ENCODE results near the gene KLHL12.
A peak's percentile ranks its signal among the peaks of the same experiment; 100 is the strongest.

The KLHL12 gene

DNA sequence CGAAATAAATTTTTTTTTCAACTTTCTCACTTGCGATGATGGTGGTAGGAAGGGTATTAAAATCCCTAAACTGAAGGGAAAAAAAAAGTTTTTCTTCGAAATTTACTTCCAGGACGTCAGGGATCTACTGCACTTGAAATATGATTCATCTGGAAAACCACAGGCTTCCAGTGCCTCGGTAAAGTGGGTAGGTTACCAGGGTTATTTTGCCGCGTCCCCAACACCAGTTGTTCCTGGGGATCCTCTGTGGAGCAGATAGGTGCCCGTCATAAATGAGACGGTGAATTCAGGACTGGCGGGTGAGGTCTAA, 38.9 kb downstream of the KLHL12 start:
- H3K27ac ChIP-seq (ENCODE audit: low read depth, low read length, severe bottlenecking): peak overlapping the region; percentile 92
- H3K36me3 ChIP-seq (ENCODE audit: control insufficient read depth, insufficient read depth, low read length): peaks cover 29% of the 10 kb centered on the region
- WGBS, 2 experiments (ENCODE audit: insufficient coverage in 2 of 2): 0% methylated on average over 6 to 7 of the region's 10 CpGs
- no peaks in the 10 kb centered on the region for H3K9me3 ChIP-seq (ENCODE audit: control insufficient read depth, low read length)
- no peaks in the 10 kb centered on the region for H3K4me1 ChIP-seq (ENCODE audit: control insufficient read depth, insufficient read depth, low read length, poor library complexity, severe bottlenecking)
- peak overlapping the region; percentile 79 for H3K4me3 ChIP-seq (ENCODE audit: extremely low read depth, insufficient read depth, low read length, poor library complexity, severe bottlenecking)

DNA sequence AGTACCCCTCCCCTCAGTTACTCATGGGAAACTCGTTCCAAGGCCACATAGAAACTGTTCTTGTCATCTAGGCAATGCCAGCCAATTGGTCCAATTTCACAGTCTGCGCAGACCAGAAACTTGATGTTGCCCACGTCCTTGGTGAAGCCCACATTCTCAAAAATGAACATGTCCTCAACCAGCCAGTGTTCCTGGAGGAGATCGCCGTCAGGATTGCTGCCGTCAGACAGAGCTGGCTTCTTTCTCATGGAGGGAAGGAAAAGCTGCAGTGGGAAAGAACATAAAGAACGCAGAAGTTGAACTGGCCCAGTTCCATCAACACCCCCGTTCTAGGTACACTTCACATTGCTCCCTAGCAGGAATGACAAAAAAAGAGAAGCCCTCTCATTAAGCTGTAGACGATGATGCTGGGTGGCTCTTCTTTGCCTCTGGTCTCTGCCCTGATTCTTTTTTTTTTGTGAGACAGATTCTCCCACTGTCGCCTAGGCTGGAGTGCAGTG, 46.0 kb downstream of the KLHL12 start:
- Histone ChIP-seq H3K27ac (ENCODE audit: low read depth, low read length, severe bottlenecking) (no peak overlapping the region), H3K4me1 (ENCODE audit: control insufficient read depth, insufficient read depth, low read length, poor library complexity, severe bottlenecking) (no peaks in the 10 kb centered on the region), H3K9me3 (ENCODE audit: control insufficient read depth, low read length) (no peaks in the 10 kb centered on the region), H3K4me3 (ENCODE audit: extremely low read depth, insufficient read depth, low read length, poor library complexity, severe bottlenecking) (no peak overlapping the region), H3K36me3 (ENCODE audit: control insufficient read depth, insufficient read depth, low read length) (peaks cover 39% of the 10 kb centered on the region)
- 93 to 97% methylated on average over 8 to 9 of the region's 10 CpGs for WGBS, 2 experiments (ENCODE audit: insufficient coverage in 2 of 2)

DNA sequence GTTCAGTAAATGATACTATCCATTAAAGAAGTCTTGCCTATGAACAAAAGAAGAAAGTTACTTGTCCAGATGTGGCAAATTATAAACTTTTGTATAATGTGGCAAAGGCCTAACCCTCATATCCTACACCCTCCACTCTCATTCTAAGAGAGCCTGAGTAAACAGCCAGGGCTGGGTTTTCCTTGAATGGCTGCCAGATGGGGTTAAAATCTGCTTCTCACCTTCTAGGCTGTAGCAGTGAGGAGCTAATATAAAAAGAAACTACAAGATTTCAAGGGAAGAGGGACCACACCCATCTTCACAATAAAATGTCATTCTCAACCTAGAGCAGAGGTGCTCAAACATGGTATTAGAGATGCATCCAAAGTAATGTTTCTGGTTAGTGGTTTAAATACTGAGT, 47.0 kb downstream of the KLHL12 start:
- Histone ChIP-seq H3K36me3 (ENCODE audit: control insufficient read depth, insufficient read depth, low read length) (peaks cover 39% of the 10 kb centered on the region), H3K27ac (ENCODE audit: low read depth, low read length, severe bottlenecking) (no peak overlapping the region), H3K4me1 (ENCODE audit: control insufficient read depth, insufficient read depth, low read length, poor library complexity, severe bottlenecking) (no peaks in the 10 kb centered on the region), H3K9me3 (ENCODE audit: control insufficient read depth, low read length) (no peaks in the 10 kb centered on the region), H3K4me3 (ENCODE audit: extremely low read depth, insufficient read depth, low read length, poor library complexity, severe bottlenecking) (no peak overlapping the region)

DNA sequence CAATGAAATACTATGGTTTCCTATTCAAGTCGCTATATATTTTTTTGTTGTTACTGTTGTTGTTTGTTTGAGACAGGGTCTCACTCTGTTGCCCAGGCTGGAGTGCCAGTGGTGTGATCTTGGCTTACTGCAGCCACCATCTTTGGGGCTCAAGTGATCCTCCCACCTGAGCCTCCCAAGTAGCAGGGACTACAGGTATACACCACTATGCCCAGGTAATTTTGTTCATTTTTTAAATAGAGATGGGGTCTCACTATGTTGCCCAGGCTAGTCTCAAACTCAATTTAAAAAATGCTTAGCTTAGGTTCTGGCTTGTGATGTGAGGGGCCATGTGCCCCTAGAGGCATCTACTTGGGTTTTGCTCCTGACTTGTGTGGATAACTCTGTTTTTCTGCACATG, 47.9 kb downstream of the KLHL12 start:
- H3K36me3 ChIP-seq (ENCODE audit: control insufficient read depth, insufficient read depth, low read length): peaks cover 35% of the 10 kb centered on the region
- H3K9me3 ChIP-seq (ENCODE audit: control insufficient read depth, low read length): no peaks in the 10 kb centered on the region
- no peak overlapping the region for H3K4me3 ChIP-seq (ENCODE audit: extremely low read depth, insufficient read depth, low read length, poor library complexity, severe bottlenecking)
- H3K4me1 ChIP-seq (ENCODE audit: control insufficient read depth, insufficient read depth, low read length, poor library complexity, severe bottlenecking): no peaks in the 10 kb centered on the region
- 80% methylated on average over 1 of the region's 1 CpG; no CpG with 5 or more reads in 1 of the 2 experiments for WGBS, 2 experiments (ENCODE audit: insufficient coverage in 2 of 2)
- no peak overlapping the region for H3K27ac ChIP-seq (ENCODE audit: low read depth, low read length, severe bottlenecking)

DNA sequence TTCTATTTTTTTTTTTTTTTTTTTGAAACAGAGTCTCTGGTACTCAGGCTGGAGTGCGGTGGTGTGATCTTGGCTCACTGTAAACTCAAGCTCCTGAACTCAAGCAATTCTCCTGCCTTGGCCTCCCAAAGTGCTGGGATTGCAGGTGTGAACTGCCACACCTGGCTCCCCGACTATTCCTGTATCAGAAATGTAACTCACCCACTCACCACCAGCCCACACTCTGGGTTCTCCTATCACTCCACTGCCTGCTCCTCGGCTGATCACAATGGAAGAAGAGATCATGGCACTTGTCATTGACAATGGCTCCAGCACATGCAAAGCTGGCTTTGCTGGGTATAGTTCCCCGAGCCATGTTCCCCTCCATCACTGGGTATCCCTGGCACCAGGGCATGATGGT, 54.0 kb downstream of the KLHL12 start:
- Histone ChIP-seq H3K4me3 (ENCODE audit: extremely low read depth, insufficient read depth, low read length, poor library complexity, severe bottlenecking) (no peak overlapping the region), H3K27ac (ENCODE audit: low read depth, low read length, severe bottlenecking) (no peak overlapping the region), H3K4me1 (ENCODE audit: control insufficient read depth, insufficient read depth, low read length, poor library complexity, severe bottlenecking) (no peaks in the 10 kb centered on the region), H3K36me3 (ENCODE audit: control insufficient read depth, insufficient read depth, low read length) (peaks cover 6% of the 10 kb centered on the region), H3K9me3 (ENCODE audit: control insufficient read depth, low read length) (no peaks in the 10 kb centered on the region)
- 81 to 89% methylated on average over 4 of the region's 4 CpGs for WGBS, 2 experiments (ENCODE audit: insufficient coverage in 2 of 2)

DNA sequence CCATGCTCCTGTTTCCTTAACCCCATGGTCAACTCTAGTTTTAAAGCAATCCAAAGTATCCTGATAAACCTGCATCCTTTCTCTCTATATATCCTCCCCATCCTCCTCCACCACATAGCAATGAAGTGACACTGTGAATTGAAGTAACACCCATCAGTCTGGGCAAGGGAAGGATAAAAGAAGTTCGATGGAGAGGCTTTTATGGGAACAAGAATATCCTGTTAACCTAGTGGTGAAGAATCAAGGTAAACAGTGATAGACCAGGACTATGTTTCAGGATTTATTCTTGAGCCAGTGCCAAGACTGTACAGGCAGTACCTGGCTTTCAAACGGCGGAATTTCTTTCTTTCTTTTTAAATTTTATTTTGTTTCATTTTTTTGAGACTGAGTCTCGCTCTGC, 55.7 kb downstream of the KLHL12 start:
- no peak overlapping the region for H3K4me3 ChIP-seq (ENCODE audit: extremely low read depth, insufficient read depth, low read length, poor library complexity, severe bottlenecking)
- peaks cover 3% of the 10 kb centered on the region for H3K36me3 ChIP-seq (ENCODE audit: control insufficient read depth, insufficient read depth, low read length)
- no peak overlapping the region for H3K27ac ChIP-seq (ENCODE audit: low read depth, low read length, severe bottlenecking)
- H3K9me3 ChIP-seq (ENCODE audit: control insufficient read depth, low read length): no peaks in the 10 kb centered on the region
- no peaks in the 10 kb centered on the region for H3K4me1 ChIP-seq (ENCODE audit: control insufficient read depth, insufficient read depth, low read length, poor library complexity, severe bottlenecking)
- WGBS, 2 experiments (ENCODE audit: insufficient coverage in 2 of 2): 75 to 89% methylated on average over 1 to 2 of the region's 4 CpGs

DNA sequence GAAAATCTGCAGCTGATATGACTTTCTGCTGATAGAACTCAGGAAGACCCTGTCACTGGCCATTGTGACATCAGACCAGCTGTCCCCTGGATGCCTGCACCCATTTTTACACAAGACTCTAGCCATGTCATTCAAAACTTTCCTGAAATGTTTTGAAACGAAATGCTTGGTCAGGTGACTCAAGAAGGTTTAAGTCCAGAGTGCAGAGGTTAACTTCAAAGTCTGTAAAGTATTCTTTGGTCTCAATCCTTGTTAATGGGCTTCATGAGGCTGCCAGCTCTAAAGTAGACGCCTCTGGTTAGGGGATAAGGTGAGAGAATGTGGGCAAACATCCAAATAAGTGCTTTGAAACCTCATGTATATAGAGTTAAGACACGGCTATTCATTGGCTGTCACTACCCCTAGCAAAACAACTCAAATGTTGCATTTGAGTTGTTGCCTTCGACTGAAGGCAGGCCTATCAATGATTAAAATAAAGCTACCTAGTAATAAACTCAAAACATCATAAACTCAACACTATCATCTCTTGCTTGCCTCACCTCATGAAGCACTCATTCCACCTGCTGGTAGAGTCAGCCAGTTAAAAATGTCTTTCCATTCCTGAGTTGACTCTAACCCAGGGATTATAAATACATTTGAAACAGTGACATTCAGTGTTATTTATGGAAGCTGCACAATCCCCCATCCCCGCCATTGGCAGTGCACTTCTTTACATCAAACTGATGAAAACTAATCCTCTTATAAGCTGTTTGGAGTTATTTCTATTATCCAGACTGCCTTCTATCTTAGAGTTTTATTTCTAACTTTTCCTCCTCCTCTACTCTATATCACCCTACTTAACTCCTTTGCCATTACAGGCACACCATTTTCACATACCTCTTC, 64.1 kb downstream of the KLHL12 start:
- Histone ChIP-seq H3K36me3 (ENCODE audit: control insufficient read depth, insufficient read depth, low read length) (peaks cover 2% of the 10 kb centered on the region), H3K9me3 (ENCODE audit: control insufficient read depth, low read length) (no peaks in the 10 kb centered on the region), H3K4me3 (ENCODE audit: extremely low read depth, insufficient read depth, low read length, poor library complexity, severe bottlenecking) (no peak overlapping the region), H3K27ac (ENCODE audit: low read depth, low read length, severe bottlenecking) (no peak overlapping the region), H3K4me1 (ENCODE audit: control insufficient read depth, insufficient read depth, low read length, poor library complexity, severe bottlenecking) (peaks cover 12% of the 10 kb centered on the region)
- WGBS, 2 experiments (ENCODE audit: insufficient coverage in 2 of 2): 83 to 85% methylated on average over 3 of the region's 5 CpGs

DNA sequence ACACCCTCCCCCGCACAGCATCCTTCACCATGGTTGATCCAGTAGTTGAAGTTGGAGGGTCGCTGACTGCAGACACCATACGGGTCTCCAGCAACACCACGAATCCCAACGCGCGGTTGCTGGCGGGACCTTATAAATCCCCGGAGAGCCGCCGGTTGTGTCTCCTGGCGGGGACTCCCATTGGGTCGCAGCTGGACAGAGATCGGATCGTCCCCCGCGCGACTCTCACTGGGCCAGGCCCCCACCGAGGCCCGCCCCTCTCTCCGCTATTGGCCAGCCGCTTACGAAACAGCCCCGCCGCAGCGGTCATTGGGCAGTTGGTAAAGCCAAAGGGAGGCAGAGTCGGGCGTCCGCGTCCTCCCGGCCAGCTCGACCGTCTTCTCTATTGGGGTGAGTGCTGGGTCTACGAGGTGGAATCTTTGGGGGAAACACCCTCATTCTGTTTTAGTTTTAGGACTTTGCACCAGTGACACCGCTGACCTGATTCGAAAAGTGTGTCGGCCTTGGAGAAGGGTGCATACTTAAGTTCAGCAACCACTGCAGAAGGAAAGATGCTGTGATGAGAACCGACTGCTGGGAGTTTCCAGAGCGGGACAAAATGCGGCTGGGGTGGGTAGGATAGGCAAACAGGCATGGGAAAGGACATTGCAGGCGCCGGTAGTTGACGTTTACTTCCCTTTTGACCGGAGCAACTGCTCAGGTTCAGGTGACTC, 65.5 kb downstream of the KLHL12 start:
- H3K4me1 ChIP-seq (ENCODE audit: control insufficient read depth, insufficient read depth, low read length, poor library complexity, severe bottlenecking): peaks cover 12% of the 10 kb centered on the region
- WGBS, 2 experiments (ENCODE audit: insufficient coverage in 2 of 2): 1% methylated on average over 33 to 38 of the region's 44 CpGs
- no peaks in the 10 kb centered on the region for H3K9me3 ChIP-seq (ENCODE audit: control insufficient read depth, low read length)
- H3K27ac ChIP-seq (ENCODE audit: low read depth, low read length, severe bottlenecking): peak overlapping the region; percentile 71
- H3K4me3 ChIP-seq (ENCODE audit: extremely low read depth, insufficient read depth, low read length, poor library complexity, severe bottlenecking): peak overlapping the region; percentile 88
- peaks cover 11% of the 10 kb centered on the region for H3K36me3 ChIP-seq (ENCODE audit: control insufficient read depth, insufficient read depth, low read length)

DNA sequence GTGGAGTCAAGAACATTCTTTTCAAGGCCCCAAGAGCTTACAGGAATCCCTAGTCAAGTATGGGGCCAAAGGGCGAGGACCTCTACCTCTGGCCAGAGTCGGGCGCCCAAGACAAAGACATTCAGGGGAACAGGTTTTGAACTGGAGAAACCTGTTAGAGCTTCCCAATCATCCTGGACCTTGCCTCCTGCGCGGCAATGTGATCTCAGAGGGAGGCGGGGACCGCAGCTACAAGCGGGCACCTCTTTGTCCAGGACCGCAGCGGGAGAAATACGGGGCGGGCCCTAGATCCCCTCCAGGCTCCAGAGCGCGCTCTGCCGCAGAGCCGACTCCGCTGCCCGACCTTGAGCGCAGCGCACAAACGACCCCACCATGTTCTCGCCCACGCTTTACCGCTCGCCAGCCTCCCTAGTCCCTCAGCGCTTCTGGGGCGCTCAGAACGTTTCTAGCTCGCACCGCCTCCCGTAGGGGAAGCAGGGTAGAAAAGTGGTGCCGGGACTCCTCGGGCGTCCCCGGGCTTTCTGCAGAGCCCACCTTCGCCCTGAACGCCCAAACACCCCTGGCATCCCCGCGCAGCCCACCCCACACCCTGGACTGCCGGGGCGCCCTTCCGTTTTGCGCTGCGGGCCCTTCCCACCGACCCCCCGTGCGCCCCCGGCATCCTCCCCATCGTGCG, 66.2 kb downstream of the KLHL12 start:
- Histone ChIP-seq H3K27ac (ENCODE audit: low read depth, low read length, severe bottlenecking) (peak overlapping the region; percentile 71), H3K4me1 (ENCODE audit: control insufficient read depth, insufficient read depth, low read length, poor library complexity, severe bottlenecking) (peaks cover 12% of the 10 kb centered on the region), H3K36me3 (ENCODE audit: control insufficient read depth, insufficient read depth, low read length) (peaks cover 13% of the 10 kb centered on the region), H3K9me3 (ENCODE audit: control insufficient read depth, low read length) (no peaks in the 10 kb centered on the region), H3K4me3 (ENCODE audit: extremely low read depth, insufficient read depth, low read length, poor library complexity, severe bottlenecking) (peak overlapping the region; percentile 88)
- 3 to 4% methylated on average over 32 to 37 of the region's 50 CpGs for WGBS, 2 experiments (ENCODE audit: insufficient coverage in 2 of 2)

DNA sequence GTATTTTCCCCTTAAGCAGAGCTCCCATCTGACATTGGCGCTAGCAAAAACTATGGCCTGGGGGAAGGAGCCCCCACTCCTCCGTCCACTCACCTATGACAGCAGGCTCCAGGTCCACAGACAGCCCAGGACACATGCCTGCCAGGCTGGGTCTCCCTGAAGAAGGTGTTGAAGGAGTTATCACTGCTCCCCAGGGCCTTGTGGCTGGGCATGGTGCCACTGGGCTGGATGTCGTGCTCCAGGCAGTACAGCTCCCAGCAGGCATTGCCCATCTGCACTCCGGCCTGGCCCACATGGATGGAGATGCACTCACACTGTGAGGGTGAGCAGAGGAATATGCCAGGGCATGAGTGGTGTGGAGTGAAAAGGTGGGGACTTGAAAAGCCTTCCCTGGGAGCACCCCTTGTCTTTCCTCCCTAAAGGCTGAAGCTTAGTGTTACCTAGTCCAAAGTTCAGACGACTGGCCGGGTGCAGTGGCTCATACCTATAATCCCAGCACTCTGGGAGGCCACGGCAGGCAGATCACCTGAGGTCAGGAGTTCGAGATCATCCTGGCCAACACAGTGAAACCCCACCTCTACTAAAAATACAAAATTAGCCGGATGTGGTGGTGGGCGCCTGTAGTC, 68.1 kb downstream of the KLHL12 start:
- Histone ChIP-seq H3K4me1 (ENCODE audit: control insufficient read depth, insufficient read depth, low read length, poor library complexity, severe bottlenecking) (peaks cover 12% of the 10 kb centered on the region), H3K9me3 (ENCODE audit: control insufficient read depth, low read length) (no peaks in the 10 kb centered on the region), H3K36me3 (ENCODE audit: control insufficient read depth, insufficient read depth, low read length) (peaks cover 15% of the 10 kb centered on the region), H3K27ac (ENCODE audit: low read depth, low read length, severe bottlenecking) (no peak overlapping the region), H3K4me3 (ENCODE audit: extremely low read depth, insufficient read depth, low read length, poor library complexity, severe bottlenecking) (no peak overlapping the region)
- WGBS, 2 experiments (ENCODE audit: insufficient coverage in 2 of 2): 89 to 93% methylated on average over 6 to 8 of the region's 10 CpGs
